ENCODE results near the gene ZP1. TPM values are rescaled to one million over a fixed set of nuclear protein-coding genes. Genes with fewer than 3 reads are reported as not detected.

ZP1 gene
- total and polyA plus RNA-seq, 2 of the 13 experiments (the other 11 are each of a cell fraction or from before 2014, with no cell fraction given): 0.16 TPM; not detected in 1

DNA sequence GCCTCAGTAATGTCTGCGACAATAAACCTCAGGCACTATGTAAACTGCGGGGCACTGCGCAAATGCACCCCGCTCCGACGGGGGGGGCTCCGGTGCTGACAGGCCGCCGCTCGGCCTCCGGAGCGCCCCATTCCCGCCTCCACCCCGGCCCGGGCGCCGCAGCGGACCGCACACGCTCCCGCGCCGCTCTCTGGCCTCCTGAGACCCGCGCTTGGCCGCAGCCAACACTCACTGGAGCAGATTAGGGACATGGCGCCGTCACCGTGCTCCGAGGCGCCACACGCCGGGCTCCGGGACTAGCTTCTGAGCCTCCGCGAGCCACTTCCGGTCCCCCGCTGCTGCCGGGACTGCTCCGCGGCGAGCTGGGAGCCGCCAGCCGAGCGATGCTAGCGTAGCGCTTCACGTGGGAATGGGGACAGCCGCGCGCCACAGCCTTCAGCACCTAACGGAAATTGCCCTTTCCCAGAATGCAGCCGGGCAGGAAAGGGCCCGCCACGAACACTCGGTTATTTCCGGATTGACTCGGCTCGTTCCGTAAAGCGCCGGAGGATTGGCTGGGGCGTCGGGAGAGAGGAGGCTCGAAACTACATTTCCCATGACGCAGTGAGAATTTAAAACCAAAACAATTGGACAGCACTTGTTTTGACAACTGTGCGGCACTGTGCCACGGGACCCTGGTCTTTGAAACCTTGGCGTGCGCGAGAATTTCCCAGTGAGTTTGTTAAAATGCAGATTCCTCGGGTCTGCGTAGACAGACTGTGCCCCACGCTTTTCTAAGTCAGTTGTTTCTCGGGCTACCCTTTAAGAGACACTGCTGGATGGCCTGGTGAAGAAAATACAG, 39.0 kb downstream of the ZP1 start, which contains the start of gene PRPF19 (continued):
- TF ChIP-seq, protein P1, sequence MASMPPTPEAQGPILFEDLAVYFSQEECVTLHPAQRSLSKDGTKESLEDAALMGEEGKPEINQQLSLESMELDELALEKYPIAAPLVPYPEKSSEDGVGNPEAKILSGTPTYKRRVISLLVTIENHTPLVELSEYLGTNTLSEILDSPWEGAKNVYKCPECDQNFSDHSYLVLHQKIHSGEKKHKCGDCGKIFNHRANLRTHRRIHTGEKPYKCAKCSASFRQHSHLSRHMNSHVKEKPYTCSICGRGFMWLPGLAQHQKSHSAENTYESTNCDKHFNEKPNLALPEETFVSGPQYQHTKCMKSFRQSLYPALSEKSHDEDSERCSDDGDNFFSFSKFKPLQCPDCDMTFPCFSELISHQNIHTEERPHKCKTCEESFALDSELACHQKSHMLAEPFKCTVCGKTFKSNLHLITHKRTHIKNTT (CRISPR knock-in tag; IDR thresholded peaks at IDR 0.05): no peak
- TF ChIP-seq RBM39 (IDR thresholded peaks at IDR 0.05; ENCODE audit: low read depth, low read length, poor library complexity, severe bottlenecking) (no peak), ZNF7 (CRISPR knock-in tag; IDR thresholded peaks at IDR 0.05) (no peak), ZFP36L2 (CRISPR knock-in tag; IDR thresholded peaks at IDR 0.05) (no peak), ZEB1 (IDR thresholded peaks at IDR 0.05; ENCODE audit: insufficient replicate concordance, low read depth) (peak; percentile 45), ZBTB2 (CRISPR knock-in tag; IDR thresholded peaks at IDR 0.05; ENCODE audit: low read depth) (peak; percentile 89), SNRNP70 (IDR thresholded peaks at IDR 0.05; ENCODE audit: low read depth, low read length) (no peak), ZNF101 (CRISPR knock-in tag; IDR thresholded peaks at IDR 0.05; ENCODE audit: borderline replicate concordance, low read depth) (no peak), ZNF766 (CRISPR knock-in tag; IDR thresholded peaks at IDR 0.05; ENCODE audit: borderline replicate concordance) (peak; percentile 37; the same call in 1 of the 2 replicates), ZNF292 (CRISPR knock-in tag; IDR thresholded peaks at IDR 0.05; ENCODE audit: borderline replicate concordance, low read depth) (no peak), BRCA1 (CRISPR knock-in tag; IDR thresholded peaks at IDR 0.05) (no peak), EED (CRISPR knock-in tag; IDR thresholded peaks at IDR 0.05) (peak; percentile 78; the same call in 1 of the 2 replicates), ZNF224 (CRISPR knock-in tag; IDR thresholded peaks at IDR 0.05) (no peak), MAZ (IDR thresholded peaks at IDR 0.05; ENCODE audit: borderline replicate concordance, low read depth, low read length) (no peak), MAZ (CRISPR knock-in tag; IDR thresholded peaks at IDR 0.05; ENCODE audit: low read depth) (peak; percentile 90), CBX2 (IDR thresholded peaks at IDR 0.05; ENCODE audit: low read depth, low read length) (no peak), CBX2 (CRISPR knock-in tag; IDR thresholded peaks at IDR 0.05; ENCODE audit: low read depth) (no peak), SP140L (CRISPR knock-in tag; IDR thresholded peaks at IDR 0.05; ENCODE audit: borderline replicate concordance) (no peak), FOXK2 (IDR thresholded peaks at IDR 0.05) (peak; percentile 42; the same call in 1 of the 2 replicates), EZH2 (conservative IDR thresholded peaks at IDR 0.05; ENCODE audit: low read depth, low read length) (no peak), PHF21A (CRISPR knock-in tag; IDR thresholded peaks at IDR 0.05) (peak; percentile 75), NCOR1 (IDR thresholded peaks at IDR 0.05; ENCODE audit: borderline replicate concordance, low read length) (no peak), CERS6 (CRISPR knock-in tag; IDR thresholded peaks at IDR 0.05) (no peak), RORA (CRISPR knock-in tag; IDR thresholded peaks at IDR 0.05) (no peak)
